WERI-Rb-1 (cell line): ENCODE results near the gene PAX4.

Source experiments
- DNase-seq: peaks from one replicate; pipeline ENCODE4 v3.0.0-alpha.2; 2020
- H3K27ac ChIP-seq: fragments of 250-450 bp; sonication (Bioruptor Pico); 2 replicates; pipeline ENCODE4 v1.5.1; 2020; ENCODE audit warnings: mild to moderate bottlenecking, moderate library complexity
- H3K27me3 ChIP-seq: fragments of 250-450 bp; sonication (Bioruptor Pico); 2 replicates; pipeline ENCODE4 v1.5.1; 2021; ENCODE audit warnings: mild to moderate bottlenecking, low read depth, moderate library complexity; ENCODE audit not compliant: insufficient read depth, severe bottlenecking
- H3K36me3 ChIP-seq: fragments of 250-450 bp; sonication (Bioruptor Pico); 2 replicates; pipeline ENCODE4 v1.5.1; 2020; ENCODE audit warnings: mild to moderate bottlenecking, moderate library complexity
- H3K4me3 ChIP-seq: 2 replicates; pipeline ENCODE4 v1.5.1; 2011; ENCODE audit warnings: low read depth, mild to moderate bottlenecking, control low read depth, low read length
- H3K9me3 ChIP-seq: fragments of 250-450 bp; sonication (Bioruptor Pico); 2 replicates; pipeline ENCODE4 v1.5.1; 2021; ENCODE audit warnings: mild to moderate bottlenecking, moderate library complexity; ENCODE audit not compliant: severe bottlenecking
- TF ChIP-seq, protein P1 (sequence below): IDR thresholded peaks from 2 replicates; pipeline ENCODE4 v1.5.1; 2011; ENCODE audit warnings: low read depth, mild to moderate bottlenecking, control low read depth, inconsistent platforms, low read length

Gene PAX4

GRCh38 chr7:127620406-127621233 lies 2.7 kb upstream of the PAX4 start:
- Histone ChIP-seq H3K27me3 (peaks cover 15% of the 10 kb centered on the region), H3K4me3 (peak overlapping the region; percentile 34), H3K36me3 (no peaks in the 10 kb centered on the region), H3K27ac (no peak overlapping the region), H3K9me3 (no peaks in the 10 kb centered on the region)
- TF ChIP-seq, protein P1, sequence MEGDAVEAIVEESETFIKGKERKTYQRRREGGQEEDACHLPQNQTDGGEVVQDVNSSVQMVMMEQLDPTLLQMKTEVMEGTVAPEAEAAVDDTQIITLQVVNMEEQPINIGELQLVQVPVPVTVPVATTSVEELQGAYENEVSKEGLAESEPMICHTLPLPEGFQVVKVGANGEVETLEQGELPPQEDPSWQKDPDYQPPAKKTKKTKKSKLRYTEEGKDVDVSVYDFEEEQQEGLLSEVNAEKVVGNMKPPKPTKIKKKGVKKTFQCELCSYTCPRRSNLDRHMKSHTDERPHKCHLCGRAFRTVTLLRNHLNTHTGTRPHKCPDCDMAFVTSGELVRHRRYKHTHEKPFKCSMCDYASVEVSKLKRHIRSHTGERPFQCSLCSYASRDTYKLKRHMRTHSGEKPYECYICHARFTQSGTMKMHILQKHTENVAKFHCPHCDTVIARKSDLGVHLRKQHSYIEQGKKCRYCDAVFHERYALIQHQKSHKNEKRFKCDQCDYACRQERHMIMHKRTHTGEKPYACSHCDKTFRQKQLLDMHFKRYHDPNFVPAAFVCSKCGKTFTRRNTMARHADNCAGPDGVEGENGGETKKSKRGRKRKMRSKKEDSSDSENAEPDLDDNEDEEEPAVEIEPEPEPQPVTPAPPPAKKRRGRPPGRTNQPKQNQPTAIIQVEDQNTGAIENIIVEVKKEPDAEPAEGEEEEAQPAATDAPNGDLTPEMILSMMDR, result no peak
- DNase-seq, result no peak

DNA sequence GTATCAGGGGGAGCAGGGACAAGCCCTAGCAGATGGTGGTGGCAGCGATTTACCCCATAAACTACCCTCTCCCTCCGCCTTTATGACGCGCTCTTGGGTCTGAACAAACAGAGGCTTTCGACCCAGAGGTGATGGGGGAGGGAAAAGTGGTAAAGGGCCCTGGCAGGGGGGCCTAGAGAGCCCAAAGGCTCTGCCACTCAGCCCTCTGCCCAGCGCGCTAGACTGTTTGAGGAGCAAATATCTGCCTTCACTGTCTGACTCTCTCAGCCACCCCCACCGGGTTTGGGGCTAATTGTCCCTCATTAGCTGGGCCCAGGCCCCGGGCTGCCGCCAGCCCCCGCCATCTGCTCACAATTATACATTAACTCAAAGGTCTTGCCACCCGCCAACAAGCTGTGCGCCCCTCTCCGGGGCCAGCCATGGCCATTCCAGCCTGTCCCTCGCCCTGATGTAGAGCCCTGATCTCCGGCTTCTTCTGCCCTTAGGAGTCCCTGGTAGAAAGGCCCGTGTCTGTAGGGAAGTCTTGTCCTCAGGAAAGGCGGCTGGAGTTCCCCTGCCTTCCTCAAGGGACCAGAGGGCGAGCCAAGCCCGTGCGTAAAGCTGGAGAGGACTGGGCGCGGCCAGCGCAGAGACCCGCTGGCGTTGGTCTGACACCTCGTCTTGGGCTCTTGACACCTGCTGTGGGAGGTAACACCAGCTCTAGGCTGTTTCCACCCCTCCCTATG lies 1.9 kb upstream of the PAX4 start:
- no peak overlapping the region for H3K27ac ChIP-seq
- peak; percentile 16 for DNase-seq
- TF ChIP-seq, protein P1, result no peak
- peaks cover 18% of the 10 kb centered on the region for H3K27me3 ChIP-seq
- peak overlapping the region; percentile 34 for H3K4me3 ChIP-seq
- H3K36me3 ChIP-seq, result no peaks in the 10 kb centered on the region
- no peaks in the 10 kb centered on the region for H3K9me3 ChIP-seq

- Histone ChIP-seq H3K27ac (no peak overlapping the region), H3K36me3 (no peaks in the 10 kb centered on the region), H3K27me3 (peaks cover 20% of the 10 kb centered on the region), H3K9me3 (no peaks in the 10 kb centered on the region), H3K4me3 (no peak overlapping the region)
- DNase-seq, result no peak
- TF ChIP-seq, protein P1, result no peak
Measured at GRCh38 chr7:127618775-127619174, 833 bp upstream of the PAX4 start.

- DNase-seq, result no peak
- Histone ChIP-seq H3K36me3 (no peaks in the 10 kb centered on the region), H3K27me3 (peaks cover 20% of the 10 kb centered on the region), H3K27ac (no peak overlapping the region), H3K4me3 (no peak overlapping the region), H3K9me3 (no peaks in the 10 kb centered on the region)
- TF ChIP-seq, protein P1, result no peak
Measured at GRCh38 chr7:127616724-127617123, 1.2 kb downstream of the PAX4 start.

- no peak overlapping the region for H3K4me3 ChIP-seq
- H3K27ac ChIP-seq, result no peak overlapping the region
- no peaks in the 10 kb centered on the region for H3K36me3 ChIP-seq
- TF ChIP-seq, protein P1, result no peak
- DNase-seq, result no peak
- H3K27me3 ChIP-seq, result peaks cover 14% of the 10 kb centered on the region
- H3K9me3 ChIP-seq, result no peaks in the 10 kb centered on the region
Measured at GRCh38 chr7:127612263-127612662, 5.7 kb downstream of the PAX4 start.
